Transverse colon (tissue), 4 donors: ENCODE measurements around the gene TCL1B. TPM values are rescaled to one million over a fixed set of nuclear protein-coding genes. Genes with fewer than 3 reads are reported as not detected.

Experiments used
- DNase-seq: peaks from one replicate; pipeline ENCODE4 v3.0.0-alpha.2; 2019
- H3K27ac ChIP-seq, 4 donors: fragments of 200-600 bp; sonication (generic); 2 replicates each; pipeline ENCODE4 v1.5.1; 2016 to 2018; ENCODE audit warnings: inconsistent platforms in 4 of 4
- H3K27me3 ChIP-seq: fragments of 200-600 bp; sonication (generic); 2 replicates; pipeline ENCODE4 v1.5.1; 2017; ENCODE audit warnings: inconsistent platforms
- H3K36me3 ChIP-seq, 4 donors: fragments of 200-600 bp; sonication (generic); 2 replicates each; pipeline ENCODE4 v1.5.1; 2017 to 2019; ENCODE audit warnings: inconsistent platforms in 4 of 4
- H3K4me1 ChIP-seq, 4 donors: fragments of 200-600 bp; sonication (generic); 2 replicates each; pipeline ENCODE4 v1.5.1; 2017 to 2020; ENCODE audit warnings: inconsistent platforms in 4 of 4
- H3K4me3 ChIP-seq, 4 donors: fragments of 200-600 bp; sonication (generic); 1 replicate in 1 of 4; 2 replicates in 3 of 4; pipeline versions ENCODE4 v1.5.1 to v1.6.1; 2017 to 2019; ENCODE audit warnings: inconsistent platforms in 4 of 4
- H3K9me3 ChIP-seq, 2 donors: fragments of 200-600 bp; sonication (generic); 2 replicates each; pipeline ENCODE4 v1.5.1; 2017 to 2019; ENCODE audit warnings: inconsistent platforms in 2 of 2
- EP300 ChIP-seq: sonication (generic); formaldehyde crosslinking; IDR thresholded peaks from one replicate; pipeline ENCODE4 v1.6.1; 2017; ENCODE audit warnings: antibody characterized with exemption, low read depth
- POLR2A ChIP-seq: fragments of 450-650 bp; IDR thresholded peaks from one replicate; pipeline ENCODE4 v1.6.1; 2016; ENCODE audit warnings: antibody characterized with exemption, mild to moderate bottlenecking, moderate library complexity
- POLR2AphosphoS5 ChIP-seq, 3 donors: sonication (generic); formaldehyde crosslinking; IDR thresholded peaks; one replicate each; pipeline ENCODE4 v1.6.1; 2016; ENCODE audit warnings: antibody characterized with exemption in 3 of 3
- WGBS, 2 donors: methylation state at CpG; one replicate each; pipeline ENCODE4 v1.1.5; 2018; ENCODE audit warnings: low coverage in 1 of 2; 5-methylcytosine and 5-hydroxymethylcytosine counted together
- in situ Hi-C, 4 donors: fragments of 200-750 bp; cut with MboI; loops; one replicate each; pipeline versions ENCODE4 v1.15.0 to v1.15.1; 2017; ENCODE audit warnings: low sequenced_read_pairs in 3 of 4, low pct_ligation_motif_present in 1 of 4, low pct_unique_long_range_greater_than_20kb in 1 of 4
- intact Hi-C: fragments of 100-400 bp; cut with DNase I; formaldehyde crosslinking; loops from one replicate; pipeline ENCODE4 v1.15.1; 2023; ENCODE audit warnings: low total_unique reads
- small RNA-seq, 4 donors: library from RNA; depleted of rRNA; stranded (forward); fragments of <200 nt; gene quantifications; one replicate each; pipeline ENCODE3, GENCODE V24; 2016
- total RNA-seq, 4 donors: library from RNA; depleted of rRNA; stranded (reverse); fragments of >200 nt; gene quantifications; one replicate each; pipeline ENCODE4 v1.1.0, GENCODE V29; 2016
- TF ChIP-seq, protein P1 (sequence below), 5 experiments: fragments of 200-600 bp in 3 of 5; fragments of 450-650 bp in 2 of 5; sonication (generic) in 3 of 5; IDR thresholded peaks; 1 replicate in 2 of 5; 2 replicates in 3 of 5; pipeline ENCODE4 v1.5.1; 2016 to 2017; ENCODE audit warnings: antibody characterized with exemption in 5 of 5, inconsistent platforms in 3 of 5, mild to moderate bottlenecking in 2 of 5, moderate library complexity in 1 of 5

TCL1B gene
- total RNA-seq, 4 donors from 2014 or later: 0.64 TPM; not detected in 3

DNA sequence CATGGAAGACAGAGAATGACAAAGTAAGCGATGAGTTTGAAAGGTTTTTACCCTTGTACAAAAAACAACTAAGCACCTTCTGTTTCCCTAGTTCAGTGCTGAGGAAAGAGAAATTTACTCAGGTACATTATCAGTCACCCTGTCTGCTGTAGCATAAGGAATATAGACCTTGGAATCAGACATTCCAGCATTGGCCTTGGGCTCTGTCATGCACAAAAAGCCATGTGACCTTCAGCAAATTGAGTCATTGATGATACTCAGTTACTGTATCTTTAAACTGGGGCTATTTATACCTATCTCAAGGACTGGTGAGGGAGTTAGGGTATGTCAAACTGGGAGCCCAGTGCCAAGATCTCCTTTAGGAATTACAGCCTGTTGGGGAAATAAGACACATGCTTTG lies 47.0 kb downstream of the TCL1B start:
- no peak for TF ChIP-seq POLR2A
- TF ChIP-seq POLR2AphosphoS5 (IDR thresholded peaks at IDR 0.05): no peak
- TF ChIP-seq, protein P1, sequence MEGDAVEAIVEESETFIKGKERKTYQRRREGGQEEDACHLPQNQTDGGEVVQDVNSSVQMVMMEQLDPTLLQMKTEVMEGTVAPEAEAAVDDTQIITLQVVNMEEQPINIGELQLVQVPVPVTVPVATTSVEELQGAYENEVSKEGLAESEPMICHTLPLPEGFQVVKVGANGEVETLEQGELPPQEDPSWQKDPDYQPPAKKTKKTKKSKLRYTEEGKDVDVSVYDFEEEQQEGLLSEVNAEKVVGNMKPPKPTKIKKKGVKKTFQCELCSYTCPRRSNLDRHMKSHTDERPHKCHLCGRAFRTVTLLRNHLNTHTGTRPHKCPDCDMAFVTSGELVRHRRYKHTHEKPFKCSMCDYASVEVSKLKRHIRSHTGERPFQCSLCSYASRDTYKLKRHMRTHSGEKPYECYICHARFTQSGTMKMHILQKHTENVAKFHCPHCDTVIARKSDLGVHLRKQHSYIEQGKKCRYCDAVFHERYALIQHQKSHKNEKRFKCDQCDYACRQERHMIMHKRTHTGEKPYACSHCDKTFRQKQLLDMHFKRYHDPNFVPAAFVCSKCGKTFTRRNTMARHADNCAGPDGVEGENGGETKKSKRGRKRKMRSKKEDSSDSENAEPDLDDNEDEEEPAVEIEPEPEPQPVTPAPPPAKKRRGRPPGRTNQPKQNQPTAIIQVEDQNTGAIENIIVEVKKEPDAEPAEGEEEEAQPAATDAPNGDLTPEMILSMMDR (IDR thresholded peaks at IDR 0.05): no peak
- no peak for TF ChIP-seq EP300
- Histone ChIP-seq H3K4me3 (no peak overlapping the region), H3K27ac (no peak overlapping the region), H3K36me3 (no peaks in the 10 kb centered on the region), H3K27me3 (no peaks in the 10 kb centered on the region), H3K9me3 (no peaks in the 10 kb centered on the region), H3K4me1 (no peaks in the 10 kb centered on the region)
- in situ Hi-C loops: no loop called here
- no peak for DNase-seq
- 67 to 93% methylated on average over 1 of the region's 1 CpG for WGBS, 2 donors
- intact Hi-C loops: no loop called here

DNA sequence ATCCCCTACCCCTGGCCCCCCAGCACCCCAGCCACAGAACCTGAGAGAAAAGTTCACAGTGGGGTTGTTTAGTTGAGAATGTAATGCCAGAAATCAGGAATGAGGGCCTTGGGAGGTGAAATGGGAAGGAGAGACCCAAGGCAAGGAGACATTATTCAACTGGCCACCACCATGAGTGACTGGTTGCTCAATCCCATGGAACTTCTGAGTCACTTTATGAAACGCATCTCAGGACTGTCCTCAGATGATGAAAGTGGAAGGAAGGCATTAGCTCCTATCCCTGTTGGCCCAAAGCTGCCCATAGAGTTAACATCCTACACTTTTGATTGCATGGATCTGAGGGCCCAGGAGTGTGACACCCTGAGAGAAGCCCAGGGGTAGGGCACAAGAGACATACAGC lies 53.1 kb downstream of the TCL1B start:
- no peaks in the 10 kb centered on the region for H3K27me3 ChIP-seq
- TF ChIP-seq EP300 (no peak), POLR2AphosphoS5 (IDR thresholded peaks at IDR 0.05) (no peak), POLR2A (no peak)
- TF ChIP-seq, protein P1 (IDR thresholded peaks at IDR 0.05): no peak
- H3K27ac ChIP-seq: no peak overlapping the region
- no peaks in the 10 kb centered on the region for H3K36me3 ChIP-seq
- intact Hi-C loops (no loop called here), in situ Hi-C loops (no loop called here)
- H3K4me3 ChIP-seq: no peak overlapping the region
- DNase-seq: no peak
- no peaks in the 10 kb centered on the region for H3K4me1 ChIP-seq
- 67% methylated on average over 1 of the region's 1 CpG; no CpG with 5 or more reads in 1 of the 2 donors for WGBS, 2 donors
- no peaks in the 10 kb centered on the region for H3K9me3 ChIP-seq

DNA sequence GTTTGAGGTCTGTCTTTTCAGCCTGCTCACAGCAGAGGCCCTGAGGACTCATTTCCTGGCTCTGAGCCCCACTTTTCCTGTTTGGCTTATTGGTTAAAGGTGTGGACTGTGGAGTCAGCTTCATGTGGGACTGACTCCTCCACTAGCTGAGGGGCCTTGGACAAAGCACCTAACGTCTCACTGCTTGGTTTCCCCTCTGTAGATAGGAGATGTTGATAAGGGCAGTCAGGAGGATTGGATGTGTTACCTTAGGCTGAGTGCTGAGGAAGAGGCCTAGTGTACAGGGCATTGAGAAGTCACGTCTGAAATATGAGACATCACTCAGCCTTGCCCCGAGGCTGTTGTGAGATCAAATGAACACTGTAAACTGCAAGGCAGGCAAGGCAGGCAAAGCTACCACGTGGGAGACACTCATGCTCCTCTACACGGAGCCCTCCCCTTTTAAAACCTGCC lies 54.8 kb downstream of the TCL1B start:
- Histone ChIP-seq H3K27me3 (no peaks in the 10 kb centered on the region), H3K9me3 (no peaks in the 10 kb centered on the region), H3K27ac (no peak overlapping the region), H3K4me3 (no peak overlapping the region), H3K4me1 (no peaks in the 10 kb centered on the region), H3K36me3 (no peaks in the 10 kb centered on the region)
- TF ChIP-seq POLR2AphosphoS5 (IDR thresholded peaks at IDR 0.05) (no peak), POLR2A (no peak), EP300 (no peak)
- TF ChIP-seq, protein P1 (IDR thresholded peaks at IDR 0.05): no peak
- intact Hi-C loops (no loop called here), in situ Hi-C loops (no loop called here)
- no peak for DNase-seq
- WGBS, 2 donors: 24% methylated on average over 5 of the region's 5 CpGs; no CpG with 5 or more reads in 1 of the 2 donors

DNA sequence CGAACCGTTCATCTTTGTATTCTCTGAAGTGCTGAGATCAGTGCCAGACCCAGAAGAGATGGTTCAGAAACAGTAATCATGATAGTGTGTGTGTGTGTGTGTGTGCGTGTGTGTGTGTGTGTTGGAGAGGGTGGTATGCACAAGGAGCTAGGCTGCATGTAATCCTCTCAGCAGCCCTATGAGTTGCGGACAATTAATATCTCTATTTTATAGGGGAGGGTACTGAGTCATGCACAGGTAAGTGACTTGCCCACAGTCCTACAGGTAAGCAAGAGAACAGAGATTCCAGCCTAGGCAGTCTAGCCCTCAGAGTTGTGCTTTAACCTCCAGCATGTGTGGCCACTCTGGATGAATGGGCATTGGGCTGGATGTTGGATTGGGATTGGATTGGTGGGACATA lies 55.6 kb downstream of the TCL1B start:
- intact Hi-C loops: no loop called here

More for the DNA sequence above, 55.6 kb downstream of the TCL1B start:
- Histone ChIP-seq H3K4me1 (no peaks in the 10 kb centered on the region), H3K4me3 (no peak overlapping the region), H3K36me3 (no peaks in the 10 kb centered on the region), H3K9me3 (no peaks in the 10 kb centered on the region), H3K27me3 (no peaks in the 10 kb centered on the region), H3K27ac (no peak overlapping the region)
- WGBS, 2 donors: 88% methylated on average over 4 of the region's 4 CpGs; no CpG with 5 or more reads in 1 of the 2 donors
- no peak for DNase-seq
- in situ Hi-C loops: no loop called here
- TF ChIP-seq EP300 (no peak), POLR2AphosphoS5 (IDR thresholded peaks at IDR 0.05) (no peak), POLR2A (no peak)
- TF ChIP-seq, protein P1 (IDR thresholded peaks at IDR 0.05): no peak

Small RNAs within 50 kb of the gene (small RNA-seq; reads per million reads assigned to genes)
- gene RF02193: 0 reads per million in 4 donors

Other genes starting within 250 kb of the TCL1B start
- 10 to 100 TPM in 3 of 4 donors, 1 to 10 TPM in 1; 9.8 to 46.8 (median 13.9) TPM for gene SYNE3, start 169.8 kb upstream of the TCL1B start, total RNA-seq
- 100 to 1,000 TPM in 1 of 4 donors, 10 to 100 TPM in 3; 11.6 to 177 (median 38.2) TPM for gene GLRX5, start 151.4 kb upstream of the TCL1B start, total RNA-seq
- gene TCL1A, start 27.7 kb downstream of the TCL1B start, total RNA-seq: 10 to 100 TPM in 1 of 4 donors, 1 to 10 TPM in 1, not detected in 2; 3.7 to 19.5 TPM
- not detected for gene TUNAR, start 190.4 kb downstream of the TCL1B start, total RNA-seq